NCI-H2196 (cell line): ENCODE measurements around the gene HNRNPR.
"Not testable (repeated sequence)": the region's sequence is repeated elsewhere in the genome, so short reads cannot be mapped to it uniquely, and the experiment has no call there.

Experiments
- DNase-seq: peaks from one replicate; lab custom pipeline; 2025; ENCODE audit not compliant: unreplicated experiment; lab: John Stamatoyannopoulos, UW

The HNRNPR gene

GRCh38 chr1:23331713-23332112, 12.4 kb downstream of the HNRNPR start:
- DNase-seq, result no peak

- DNase-seq, result no peak
These were observed 13.2 kb downstream of the HNRNPR start for GRCh38 chr1:23330846-23331245.

- no peak for DNase-seq
These were observed 18.7 kb downstream of the HNRNPR start for GRCh38 chr1:23325393-23325792.

GRCh38 chr1:23322770-23323169, 21.3 kb downstream of the HNRNPR start:
- no peak for DNase-seq

- not testable (repeated sequence) for DNase-seq
These were observed 33.8 kb downstream of the HNRNPR start for GRCh38 chr1:23310280-23310679.

GRCh38 chr1:23304140-23304620, 39.9 kb downstream of the HNRNPR start:
- no peak for DNase-seq

GRCh38 chr1:23303524-23303923, 40.6 kb downstream of the HNRNPR start:
- no peak for DNase-seq

- no peak for DNase-seq
These were observed 47.2 kb downstream of the HNRNPR start for GRCh38 chr1:23296931-23297330.

GRCh38 chr1:23291706-23292105, 52.4 kb downstream of the HNRNPR start:
- no peak for DNase-seq

GRCh38 chr1:23290836-23291565, 53.1 kb downstream of the HNRNPR start:
- DNase-seq, result no peak

GRCh38 chr1:23288671-23289070, 55.4 kb downstream of the HNRNPR start:
- no peak for DNase-seq

- no peak for DNase-seq
These were observed 55.9 kb downstream of the HNRNPR start for GRCh38 chr1:23288201-23288600.

- no peak for DNase-seq
These were observed 57.7 kb downstream of the HNRNPR start for GRCh38 chr1:23286401-23286800.

GRCh38 chr1:23283667-23284602, 60.1 kb downstream of the HNRNPR start:
- DNase-seq, result no peak

GRCh38 chr1:23282957-23283356, 61.1 kb downstream of the HNRNPR start:
- DNase-seq, result no peak

GRCh38 chr1:23278717-23279116, 65.4 kb downstream of the HNRNPR start:
- DNase-seq, result no peak

GRCh38 chr1:23276531-23276930, 67.6 kb downstream of the HNRNPR start:
- DNase-seq, result no peak

- no peak for DNase-seq
These were observed 70.0 kb downstream of the HNRNPR start for GRCh38 chr1:23274134-23274505.

- DNase-seq, result peak; percentile 18
These were observed 70.5 kb downstream of the HNRNPR start for GRCh38 chr1:23273450-23274133.

- no peak for DNase-seq
These were observed 80.7 kb downstream of the HNRNPR start for GRCh38 chr1:23263380-23263887.

- not testable (repeated sequence) for DNase-seq
These were observed 86.0 kb downstream of the HNRNPR start for GRCh38 chr1:23258082-23258481.
